Measurements from ENCODE around the gene PRKCA. TPM values are rescaled to one million over a fixed set of nuclear protein-coding genes. Genes with fewer than 3 reads are reported as not detected.

Gene PRKCA
- total and polyA plus RNA-seq, 9 of the 15 experiments (the other 6 are each of a cell fraction or from before 2014, with no cell fraction given), result 3.2 to 33.0 (median 17.8) TPM

GRCh38 chr17:66789093-66789492 lies 486.7 kb downstream of the PRKCA start:
- BruUV-seq (replicated peaks), result no TSS peak
- no peak overlapping the region for H3K27ac ChIP-seq (ENCODE audit: extremely low read depth, low read depth, low read length)
- H3K4me3 ChIP-seq, result no peak overlapping the region
- no peak for TF ChIP-seq BCOR (IDR thresholded peaks at IDR 0.05)
- no peak for TF ChIP-seq ZMIZ1 (IDR thresholded peaks at IDR 0.05; ENCODE audit: low read depth in 2 of 2, low read length in 2 of 2)
- TF ChIP-seq PHB (CRISPR knock-in tag; IDR thresholded peaks at IDR 0.05), result no peak
- no peak for TF ChIP-seq ZNF354B (CRISPR knock-in tag; IDR thresholded peaks at IDR 0.05)
- TF ChIP-seq ZKSCAN1 (IDR thresholded peaks at IDR 0.05; ENCODE audit: low read depth, low read length), result no peak
- TF ChIP-seq, protein P1, sequence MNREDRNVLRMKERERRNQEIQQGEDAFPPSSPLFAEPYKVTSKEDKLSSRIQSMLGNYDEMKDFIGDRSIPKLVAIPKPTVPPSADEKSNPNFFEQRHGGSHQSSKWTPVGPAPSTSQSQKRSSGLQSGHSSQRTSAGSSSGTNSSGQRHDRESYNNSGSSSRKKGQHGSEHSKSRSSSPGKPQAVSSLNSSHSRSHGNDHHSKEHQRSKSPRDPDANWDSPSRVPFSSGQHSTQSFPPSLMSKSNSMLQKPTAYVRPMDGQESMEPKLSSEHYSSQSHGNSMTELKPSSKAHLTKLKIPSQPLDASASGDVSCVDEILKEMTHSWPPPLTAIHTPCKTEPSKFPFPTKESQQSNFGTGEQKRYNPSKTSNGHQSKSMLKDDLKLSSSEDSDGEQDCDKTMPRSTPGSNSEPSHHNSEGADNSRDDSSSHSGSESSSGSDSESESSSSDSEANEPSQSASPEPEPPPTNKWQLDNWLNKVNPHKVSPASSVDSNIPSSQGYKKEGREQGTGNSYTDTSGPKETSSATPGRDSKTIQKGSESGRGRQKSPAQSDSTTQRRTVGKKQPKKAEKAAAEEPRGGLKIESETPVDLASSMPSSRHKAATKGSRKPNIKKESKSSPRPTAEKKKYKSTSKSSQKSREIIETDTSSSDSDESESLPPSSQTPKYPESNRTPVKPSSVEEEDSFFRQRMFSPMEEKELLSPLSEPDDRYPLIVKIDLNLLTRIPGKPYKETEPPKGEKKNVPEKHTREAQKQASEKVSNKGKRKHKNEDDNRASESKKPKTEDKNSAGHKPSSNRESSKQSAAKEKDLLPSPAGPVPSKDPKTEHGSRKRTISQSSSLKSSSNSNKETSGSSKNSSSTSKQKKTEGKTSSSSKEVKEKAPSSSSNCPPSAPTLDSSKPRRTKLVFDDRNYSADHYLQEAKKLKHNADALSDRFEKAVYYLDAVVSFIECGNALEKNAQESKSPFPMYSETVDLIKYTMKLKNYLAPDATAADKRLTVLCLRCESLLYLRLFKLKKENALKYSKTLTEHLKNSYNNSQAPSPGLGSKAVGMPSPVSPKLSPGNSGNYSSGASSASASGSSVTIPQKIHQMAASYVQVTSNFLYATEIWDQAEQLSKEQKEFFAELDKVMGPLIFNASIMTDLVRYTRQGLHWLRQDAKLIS (CRISPR knock-in tag; IDR thresholded peaks at IDR 0.05), result no peak
- TF ChIP-seq THAP7 (CRISPR knock-in tag; IDR thresholded peaks at IDR 0.05), result no peak
- TF ChIP-seq, protein P2, sequence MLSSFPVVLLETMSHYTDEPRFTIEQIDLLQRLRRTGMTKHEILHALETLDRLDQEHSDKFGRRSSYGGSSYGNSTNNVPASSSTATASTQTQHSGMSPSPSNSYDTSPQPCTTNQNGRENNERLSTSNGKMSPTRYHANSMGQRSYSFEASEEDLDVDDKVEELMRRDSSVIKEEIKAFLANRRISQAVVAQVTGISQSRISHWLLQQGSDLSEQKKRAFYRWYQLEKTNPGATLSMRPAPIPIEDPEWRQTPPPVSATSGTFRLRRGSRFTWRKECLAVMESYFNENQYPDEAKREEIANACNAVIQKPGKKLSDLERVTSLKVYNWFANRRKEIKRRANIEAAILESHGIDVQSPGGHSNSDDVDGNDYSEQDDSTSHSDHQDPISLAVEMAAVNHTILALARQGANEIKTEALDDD (IDR thresholded peaks at IDR 0.05), result no peak
- TF ChIP-seq HLTF (IDR thresholded peaks at IDR 0.05), result no peak
- TF ChIP-seq DACH1 (IDR thresholded peaks at IDR 0.05; ENCODE audit: partially characterized antibody), result no peak
- no peak for TF ChIP-seq CBX2 (IDR thresholded peaks at IDR 0.05; ENCODE audit: insufficient read depth, low read length, poor library complexity, severe bottlenecking)
- no peak for TF ChIP-seq GTF2E2 (tag; IDR thresholded peaks at IDR 0.05)
- TF ChIP-seq NUFIP1 (IDR thresholded peaks at IDR 0.05; ENCODE audit: partially characterized antibody), result no peak
- no peak for TF ChIP-seq PTBP1 (IDR thresholded peaks at IDR 0.05; ENCODE audit: low read depth, low read length)
- no peak for TF ChIP-seq ZBED1 (IDR thresholded peaks at IDR 0.05)
- no peak for TF ChIP-seq PURB (CRISPR knock-in tag; IDR thresholded peaks at IDR 0.05; ENCODE audit: low read depth)
- TF ChIP-seq RFX7 (CRISPR knock-in tag; IDR thresholded peaks at IDR 0.05), result no peak
- no peak for ATAC-seq
- no peak overlapping the region for H2AFZ ChIP-seq (ENCODE audit: low read depth, low read length)
- H3K9ac ChIP-seq (ENCODE audit: insufficient read depth in 1 of 2, low read depth in 2 of 2, low read length in 2 of 2), result no peak overlapping the region
- no peak overlapping the region for H3K4me2 ChIP-seq (ENCODE audit: insufficient read depth, low read length)
- no peaks in the 10 kb centered on the region for H4K20me1 ChIP-seq (replicated peaks; ENCODE audit: control insufficient read depth, insufficient read depth, low read length)
- no peak for DNase-seq (ENCODE audit: extremely low read depth in 1 of 4, low spot score in 3 of 4)
- 78% methylated on average over 12 of the region's 12 CpGs for WGBS (ENCODE audit: insufficient coverage, low coverage, missing lambda C conversion rate)
- FAIRE-seq, result no peak
- no peaks in the 10 kb centered on the region for H3K9me3 ChIP-seq (replicated peaks; ENCODE audit: control insufficient read depth, insufficient read depth, low read depth, low read length)
- CTCF ChIA-PET (ENCODE audit: low intra/inter-chr PET ratio), result no interaction called here
- H3K36me3 ChIP-seq (ENCODE audit: control insufficient read depth, insufficient read depth, low read length), result peaks cover 43% of the 10 kb centered on the region; the same call in 2 of the 3 replicates
- POLR2A ChIA-PET, result interaction anchor here (0.6 kb wide), 1 partner anchor 64 kb away, joined by 4 read pairs; no protein-coding TSS in a partner anchor
- H3K27me3 ChIP-seq (ENCODE audit: control insufficient read depth in 2 of 2, insufficient read depth in 2 of 2, low read length in 2 of 2), result no peaks in the 10 kb centered on the region
- H3K79me2 ChIP-seq (ENCODE audit: control insufficient read depth, insufficient read depth, low read length), result no peaks in the 10 kb centered on the region
- H3K9me1 ChIP-seq (ENCODE audit: control insufficient read depth, insufficient read depth, low read length), result no peaks in the 10 kb centered on the region
- intact Hi-C loops (cut with micrococcal nuclease), result no loop called here
- in situ Hi-C loops (cut with MboI), result no loop called here
- no peaks in the 10 kb centered on the region for H3K4me1 ChIP-seq (replicated peaks in 1 of 2; ENCODE audit: control insufficient read depth in 2 of 2, insufficient read depth in 2 of 2, low read length in 2 of 2)

All from K562 (cell line).